DMS53 (cell line): Measurements from ENCODE around the gene NIM1K.
A peak's percentile ranks its signal among the peaks of the same experiment; 100 is the strongest.
"Not testable (repeated sequence)": the region's sequence is repeated elsewhere in the genome, so short reads cannot be mapped to it uniquely, and the experiment has no call there.

ENCODE experiments used
- DNase-seq: peaks from one replicate; lab custom pipeline; 2025; lab: John Stamatoyannopoulos, UW

Gene NIM1K

GRCh38 chr5:43230707-43231106 lies 38.7 kb downstream of the NIM1K start:
- no peak for DNase-seq

GRCh38 chr5:43231977-43232376 lies 40.0 kb downstream of the NIM1K start:
- peak; percentile 68 for DNase-seq

- DNase-seq: peak; percentile 70
Measured at GRCh38 chr5:43232943-43233833, 41.2 kb downstream of the NIM1K start.

GRCh38 chr5:43233946-43234345 lies 41.9 kb downstream of the NIM1K start:
- DNase-seq: peak; percentile 26

DNA sequence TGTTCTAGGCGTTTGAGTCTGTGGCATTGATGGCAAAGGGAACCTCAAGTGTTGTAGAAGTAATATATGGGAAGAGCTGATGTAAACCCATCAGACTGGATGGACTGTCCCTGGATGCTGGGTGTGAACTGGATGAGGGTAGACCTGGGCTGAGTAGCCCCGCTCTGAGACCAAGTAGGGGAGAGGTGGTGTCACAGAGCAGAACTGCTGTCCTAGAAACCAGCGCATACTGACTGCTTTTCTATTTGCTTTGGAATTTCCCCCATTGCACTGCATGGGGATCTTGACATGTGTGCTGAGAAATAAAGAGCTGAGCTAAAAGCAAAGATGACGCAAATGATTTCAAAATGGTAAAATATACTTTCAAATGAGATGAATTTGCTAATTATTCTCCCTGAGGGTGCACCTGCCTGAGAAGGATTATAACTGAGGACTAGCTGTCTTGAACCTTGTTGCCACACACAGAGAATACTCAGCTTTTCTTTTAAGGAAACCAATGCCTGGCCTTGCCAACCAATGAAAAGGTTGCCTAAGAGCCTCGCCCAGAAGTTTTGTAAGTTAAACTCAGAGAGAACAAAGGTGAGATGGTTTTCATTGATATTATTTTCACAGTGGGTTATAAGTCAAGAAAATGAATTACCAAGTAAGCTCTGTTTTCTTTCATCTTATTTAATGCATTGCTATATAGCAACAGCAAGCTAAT lies 44.8 kb downstream of the NIM1K start:
- DNase-seq: no peak

- DNase-seq: no peak
Measured at GRCh38 chr5:43242196-43242595, 50.2 kb downstream of the NIM1K start.

- DNase-seq: no peak
Measured at GRCh38 chr5:43243270-43243669, 51.2 kb downstream of the NIM1K start.

DNA sequence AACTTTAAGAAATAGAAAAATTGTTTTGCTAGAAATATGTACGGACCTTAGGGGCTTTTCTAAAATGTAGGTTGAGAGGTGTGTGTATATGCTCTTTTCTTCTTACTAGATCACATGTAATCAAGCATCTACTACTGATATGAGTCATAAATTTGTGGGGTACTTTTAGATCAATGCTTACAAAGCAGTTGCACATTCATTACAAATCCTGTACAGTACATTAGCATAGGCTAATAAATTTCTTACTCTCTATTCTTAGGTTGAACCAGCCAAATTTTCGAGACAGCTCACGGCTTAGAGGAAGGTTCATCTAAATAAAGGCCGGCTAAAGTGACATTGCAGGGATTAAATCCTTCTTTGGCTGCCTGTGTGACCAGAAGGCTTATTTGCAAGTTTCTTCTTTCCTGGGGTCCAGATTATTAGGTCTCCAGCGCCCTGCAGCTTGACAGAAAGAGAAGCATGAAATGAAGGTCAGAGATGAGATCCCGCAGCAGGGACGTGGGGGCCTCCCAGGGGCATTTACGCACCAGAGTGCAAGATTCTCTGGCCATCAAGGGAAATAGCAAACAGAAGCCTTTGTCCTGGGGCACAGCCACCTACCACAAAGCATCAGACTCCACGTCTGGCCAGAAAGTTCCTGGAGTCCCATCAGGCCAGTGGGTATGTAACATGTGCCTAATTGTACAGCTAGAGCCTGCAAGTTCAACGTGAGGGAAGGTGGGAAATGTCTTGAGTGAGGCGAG lies 53.0 kb downstream of the NIM1K start:
- no peak for DNase-seq

DNA sequence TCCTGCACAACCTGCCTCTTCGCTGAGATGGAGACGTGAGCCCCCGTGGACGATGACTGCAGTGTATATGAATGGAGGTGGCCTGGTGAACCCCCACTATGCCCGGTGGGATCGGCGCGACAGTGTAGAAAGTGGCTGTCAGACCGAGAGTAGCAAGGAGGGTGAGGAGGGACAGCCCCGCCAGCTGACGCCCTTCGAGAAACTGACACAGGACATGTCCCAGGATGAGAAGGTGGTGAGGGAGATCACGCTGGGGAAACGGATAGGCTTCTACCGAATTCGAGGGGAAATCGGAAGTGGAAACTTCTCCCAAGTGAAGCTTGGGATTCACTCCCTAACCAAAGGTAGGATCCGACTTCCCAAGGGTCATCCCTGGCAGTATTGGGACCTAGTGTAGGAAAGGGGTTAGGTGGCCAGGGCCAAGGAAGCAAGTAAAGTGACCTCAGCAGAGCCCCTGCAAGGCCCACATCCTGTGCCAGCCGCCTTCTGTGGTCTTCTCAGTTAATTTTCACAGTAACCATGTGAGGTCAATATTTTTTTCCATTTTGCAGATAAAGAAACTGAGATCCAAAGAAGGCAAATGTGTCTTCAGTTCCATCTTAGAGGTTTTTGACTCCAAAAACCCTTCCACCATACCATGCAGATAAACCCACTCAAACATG lies 53.8 kb downstream of the NIM1K start:
- no peak for DNase-seq

DNA sequence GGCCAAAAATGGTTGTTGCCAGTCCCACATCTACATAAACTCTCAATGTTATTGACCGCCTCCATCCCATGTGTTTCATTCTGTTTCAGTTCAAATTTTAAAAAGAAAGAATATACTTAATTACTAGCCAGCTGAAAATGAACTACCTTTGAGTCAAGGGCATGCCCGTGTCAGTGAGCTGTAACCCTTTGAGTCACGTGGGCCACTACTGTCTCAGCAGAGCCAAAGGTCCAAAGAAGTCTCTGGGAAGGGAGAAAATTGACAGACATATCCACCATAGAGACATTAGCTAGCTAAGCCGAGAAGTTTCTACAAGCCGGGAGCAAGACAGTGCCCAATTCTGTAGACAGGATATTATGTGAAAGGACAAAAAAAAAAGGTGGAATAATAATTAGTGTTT lies 59.7 kb downstream of the NIM1K start:
- no peak for DNase-seq

- no peak for DNase-seq
Measured at GRCh38 chr5:43255704-43256103, 63.7 kb downstream of the NIM1K start.

DNA sequence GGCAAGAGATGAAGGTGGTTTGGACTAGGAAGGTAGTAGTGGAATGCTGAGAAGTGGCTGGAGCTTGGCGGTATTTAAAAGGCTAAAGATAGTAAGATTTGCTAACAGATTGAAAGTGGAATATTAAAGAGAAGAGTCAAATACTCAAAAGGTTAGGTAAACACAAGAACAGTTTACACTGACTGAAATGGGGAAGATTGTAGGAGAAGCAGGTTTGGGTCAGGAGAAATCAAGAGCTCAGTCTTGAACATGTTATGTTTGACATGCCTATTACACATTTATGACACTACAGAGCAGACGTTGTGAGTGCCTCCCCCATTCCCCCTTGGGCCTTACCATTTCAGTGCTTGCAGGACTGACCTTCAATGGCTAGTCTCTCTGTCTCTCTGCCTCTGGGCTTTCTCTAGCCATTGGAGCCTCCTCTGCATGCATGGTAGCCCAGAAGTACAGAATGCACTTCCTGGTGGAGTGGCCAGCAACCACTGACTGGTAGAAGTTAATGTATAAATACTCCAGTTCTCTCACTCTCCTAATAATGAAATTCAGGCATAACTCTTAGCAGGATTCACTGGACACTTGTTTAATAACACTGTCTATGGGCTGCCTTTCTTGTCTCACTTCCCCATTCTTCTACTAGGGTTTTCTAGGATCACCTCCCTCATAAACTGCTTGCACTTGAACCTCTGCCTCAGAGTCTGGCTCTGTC lies 64.4 kb downstream of the NIM1K start:
- peak; percentile 34 for DNase-seq

DNA sequence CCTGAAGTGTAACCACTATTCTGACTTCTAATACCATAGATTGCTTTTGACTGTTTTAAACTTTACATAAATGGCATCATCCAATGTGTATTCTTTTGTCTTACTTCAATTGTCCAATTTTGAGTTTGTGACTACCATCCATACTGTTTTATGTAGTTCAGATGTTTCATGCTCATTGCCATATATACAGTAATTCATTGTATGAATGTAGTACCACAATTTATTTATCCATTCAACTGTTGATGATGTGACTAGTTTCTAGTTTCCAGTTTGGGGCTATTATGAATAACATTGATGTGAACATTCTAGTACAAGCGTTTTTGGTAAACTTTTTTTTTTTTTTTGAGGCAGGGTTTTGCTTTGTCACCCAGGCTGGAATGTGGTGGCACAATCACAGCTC lies 66.1 kb downstream of the NIM1K start:
- no peak for DNase-seq

GRCh38 chr5:43262269-43262668 lies 70.2 kb downstream of the NIM1K start:
- not testable (repeated sequence) for DNase-seq

DNA sequence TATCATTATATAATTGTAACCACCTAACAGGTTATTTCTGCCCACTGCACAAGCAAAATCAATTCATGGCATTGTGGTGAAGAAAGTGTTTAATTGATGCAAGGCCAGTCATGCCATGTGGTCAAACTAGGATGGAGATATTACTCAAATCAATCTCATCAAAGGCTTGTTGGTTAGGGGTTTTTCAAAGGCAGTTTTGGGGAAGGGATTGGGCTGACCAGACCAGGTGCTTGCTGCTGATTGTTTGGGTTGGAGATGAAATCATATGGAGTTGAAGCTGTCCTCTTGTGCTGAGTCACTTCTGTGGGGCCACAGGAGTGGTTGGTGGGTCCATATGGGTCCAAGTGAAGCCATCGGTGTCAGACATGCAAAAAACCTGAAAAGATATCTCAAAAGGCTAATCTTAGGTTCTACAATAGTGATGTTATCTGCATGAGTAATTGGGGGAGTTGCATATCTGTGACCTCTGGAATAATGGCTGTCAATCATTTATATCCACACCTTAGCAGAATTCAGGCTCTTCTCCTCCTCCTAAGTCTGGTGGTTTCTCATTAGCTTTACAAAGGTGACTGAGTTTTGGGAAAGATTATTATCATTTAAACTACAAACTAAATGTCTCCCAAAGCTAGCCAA lies 76.3 kb downstream of the NIM1K start:
- DNase-seq: no peak

DNA sequence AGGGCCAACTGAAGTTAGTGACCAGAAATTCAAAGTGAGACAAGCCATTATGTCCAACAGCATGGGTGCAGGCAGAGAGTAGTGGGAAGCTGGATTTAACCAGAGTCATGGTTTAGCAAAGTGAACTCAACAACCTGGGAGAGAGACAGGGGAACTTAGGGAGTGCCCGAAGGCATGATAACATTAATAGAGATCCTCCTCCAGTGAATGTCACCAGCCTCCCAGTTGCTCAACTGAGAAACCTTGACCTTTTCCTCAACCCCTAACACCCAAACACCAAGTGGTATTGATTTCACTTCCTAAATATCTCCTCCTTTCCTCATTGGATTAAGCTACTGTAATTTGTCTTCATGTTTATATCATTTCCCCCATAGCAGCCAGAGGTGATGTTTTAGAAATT lies 78.6 kb downstream of the NIM1K start:
- no peak for DNase-seq

- DNase-seq: no peak
Measured at GRCh38 chr5:43273552-43273951, 81.5 kb downstream of the NIM1K start.

DNA sequence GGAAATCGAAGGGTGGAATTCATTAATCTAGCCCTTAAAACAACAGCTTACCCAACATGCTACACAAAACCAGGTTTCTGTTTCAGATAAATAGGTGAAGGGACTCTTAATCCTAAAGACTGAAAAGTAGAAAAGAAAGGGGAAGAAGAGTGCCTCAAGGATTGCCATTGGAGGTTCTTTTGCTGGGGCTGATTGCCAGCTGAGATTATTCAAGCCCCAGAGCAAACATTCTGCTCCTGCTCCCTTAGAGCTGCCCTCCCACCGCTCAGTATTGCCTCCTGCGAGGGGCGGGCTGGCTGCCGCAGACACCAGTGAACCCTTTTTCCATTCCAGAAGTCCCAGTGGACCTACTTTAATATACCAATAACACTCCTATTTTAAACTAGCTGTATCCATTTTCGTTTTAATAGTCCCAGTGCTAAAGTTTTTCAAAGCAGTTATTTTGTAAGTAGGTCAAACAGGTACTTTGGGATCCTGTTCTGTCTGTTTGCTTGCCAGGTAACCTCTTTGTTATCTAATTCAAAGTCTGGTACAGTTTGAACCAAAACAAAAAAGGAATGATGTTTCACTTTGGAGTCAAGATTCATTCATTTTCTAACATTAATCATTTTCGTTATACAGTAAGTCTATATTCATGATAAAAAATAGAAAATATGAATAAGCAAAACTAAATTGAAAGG lies 82.5 kb downstream of the NIM1K start:
- no peak for DNase-seq

DNA sequence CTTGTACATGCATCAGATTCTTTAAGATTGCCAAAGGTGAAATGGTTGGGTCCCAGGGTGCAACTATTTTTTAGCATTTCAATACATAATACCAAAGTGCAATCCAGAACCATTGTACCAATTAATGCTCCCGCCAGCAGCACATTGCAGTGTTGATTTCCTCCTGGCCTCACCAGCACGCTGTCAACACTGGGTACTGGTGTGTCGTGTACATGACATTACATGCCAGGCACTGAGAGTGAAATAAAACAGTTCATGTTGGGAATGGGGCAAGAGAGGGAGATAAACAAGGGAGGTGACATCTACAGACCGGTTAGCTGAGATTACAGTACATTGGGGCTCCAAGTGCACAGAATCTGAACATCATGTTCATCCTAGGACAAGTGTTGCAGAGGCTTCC lies 83.4 kb downstream of the NIM1K start:
- no peak for DNase-seq

GRCh38 chr5:43279548-43280274 lies 87.7 kb downstream of the NIM1K start:
- DNase-seq: no peak
